ENCODE measurements around the gene OR4D1. TPM values are rescaled to one million over a fixed set of nuclear protein-coding genes. Genes with fewer than 3 reads are reported as not detected.

Gene OR4D1
- total RNA-seq, 1 donor from 2014 or later = not detected

GRCh38 chr17:58161566-58161965 is 13.4 kb downstream of the OR4D1 start:
- Histone ChIP-seq H3K36me3 (no peaks in the 10 kb centered on the region), H3K27ac (no peak overlapping the region), H3K27me3 (peaks cover 4% of the 10 kb centered on the region), H3K9me3 (no peaks in the 10 kb centered on the region), H3K4me3 (no peak overlapping the region), H3K4me1 (peaks cover 9% of the 10 kb centered on the region)
- intact Hi-C loops (cut with DNase I) = no loop called here
- no peak for DNase-seq (ENCODE audit: extremely low spot score in 2 of 2)
- TF ChIP-seq POLR2A (IDR thresholded peaks at IDR 0.05) = no peak
- TF ChIP-seq CTCF (IDR thresholded peaks at IDR 0.05) = no peak
- no peak for TF ChIP-seq POLR2AphosphoS5 (IDR thresholded peaks at IDR 0.05; ENCODE audit: insufficient read depth in 1 of 2, low read depth in 1 of 2)

GRCh38 chr17:58165981-58166380 is 17.8 kb downstream of the OR4D1 start:
- Histone ChIP-seq H3K4me3 (no peak overlapping the region), H3K27me3 (no peaks in the 10 kb centered on the region), H3K4me1 (no peaks in the 10 kb centered on the region), H3K9me3 (no peaks in the 10 kb centered on the region), H3K36me3 (no peaks in the 10 kb centered on the region), H3K27ac (no peak overlapping the region)
- TF ChIP-seq POLR2A (IDR thresholded peaks at IDR 0.05) (no peak), POLR2AphosphoS5 (IDR thresholded peaks at IDR 0.05; ENCODE audit: insufficient read depth in 1 of 2, low read depth in 1 of 2) (no peak), CTCF (IDR thresholded peaks at IDR 0.05) (no peak)
- DNase-seq (ENCODE audit: extremely low spot score in 2 of 2) = no peak
- intact Hi-C loops (cut with DNase I) = no loop called here

- Histone ChIP-seq H3K27me3 (no peaks in the 10 kb centered on the region), H3K4me3 (no peak within 1 kb of the TSS)
- no peak for TF ChIP-seq POLR2A (IDR thresholded peaks at IDR 0.05)
- TF ChIP-seq POLR2AphosphoS5 (IDR thresholded peaks at IDR 0.05; ENCODE audit: insufficient read depth in 1 of 2, low read depth in 1 of 2) = no peak
- TF ChIP-seq CTCF (IDR thresholded peaks at IDR 0.05) = no peak
Measured at GRCh38 chr17:58166682-58167081, 18.5 kb downstream of the OR4D1 start, which contains the start of gene OR4D2. OR4D2 (plus strand) TSS chr17:58166982; CDS start chr17:58169656, 2,674 bp downstream.

GRCh38 chr17:58170622-58171021 is 22.4 kb downstream of the OR4D1 start:
- no peak overlapping the region for H3K4me3 ChIP-seq
- H3K9me3 ChIP-seq = no peaks in the 10 kb centered on the region
- H3K4me1 ChIP-seq = no peaks in the 10 kb centered on the region
- no peak overlapping the region for H3K27ac ChIP-seq
- no peaks in the 10 kb centered on the region for H3K27me3 ChIP-seq
- intact Hi-C loops (cut with DNase I) = no loop called here
- TF ChIP-seq POLR2AphosphoS5 (IDR thresholded peaks at IDR 0.05; ENCODE audit: insufficient read depth in 1 of 2, low read depth in 1 of 2) = no peak
- H3K36me3 ChIP-seq = no peaks in the 10 kb centered on the region
- DNase-seq (ENCODE audit: extremely low spot score in 2 of 2) = no peak

More at GRCh38 chr17:58166682-58167081, 18.5 kb downstream of the OR4D1 start, which contains the start of gene OR4D2:
- no peaks in the 10 kb centered on the region for H3K4me1 ChIP-seq
- H3K27ac ChIP-seq = no peak within 1 kb of the TSS
- DNase-seq (ENCODE audit: extremely low spot score in 2 of 2) = no peak
- no peaks in the 10 kb centered on the region for H3K9me3 ChIP-seq
- H3K36me3 ChIP-seq = no peaks in the 10 kb centered on the region
- intact Hi-C loops (cut with DNase I) = no loop called here

GRCh38 chr17:58172369-58173071 is 24.3 kb downstream of the OR4D1 start:
- Histone ChIP-seq H3K27me3 (no peaks in the 10 kb centered on the region), H3K4me3 (no peak overlapping the region), H3K27ac (no peak overlapping the region), H3K36me3 (no peaks in the 10 kb centered on the region), H3K4me1 (no peaks in the 10 kb centered on the region), H3K9me3 (no peaks in the 10 kb centered on the region)
- intact Hi-C loops (cut with DNase I) = no loop called here
- DNase-seq (ENCODE audit: extremely low spot score in 2 of 2) = no peak
- TF ChIP-seq POLR2A (IDR thresholded peaks at IDR 0.05) = no peak
- peak in 1 of 3 experiments; percentile 14 for TF ChIP-seq CTCF (IDR thresholded peaks at IDR 0.05)
- TF ChIP-seq POLR2AphosphoS5 (IDR thresholded peaks at IDR 0.05; ENCODE audit: insufficient read depth in 1 of 2, low read depth in 1 of 2) = no peak

Data from vagina (tissue), 2 donors.